CD4-positive, alpha-beta T cell (primary cell): ENCODE results near the gene C6. TPM values are rescaled to one million over a fixed set of nuclear protein-coding genes. Genes with fewer than 3 reads are reported as not detected.

Experiments
- ATAC-seq: fragments of 200-7000 bp; cut with Tn5 transposase; one replicate; pipeline ENCODE4 v1.10.0; 2022; ENCODE audit warnings: mild to moderate bottlenecking; ENCODE audit not compliant: poor library complexity
- CTCF ChIA-PET: fragments of 350-600 bp; sonication (Branson Sonifier 250); formaldehyde crosslinking; loops from one replicate; lab custom pipeline; 2021; ENCODE audit warnings: antibody characterized with exemption, inconsistent platforms; lab: Charles Lee
- POLR2A ChIA-PET: fragments of 350-600 bp; sonication (Branson Sonifier 250); formaldehyde crosslinking; loops from one replicate; lab custom pipeline; 2021; ENCODE audit warnings: antibody characterized with exemption, inconsistent platforms; lab: Charles Lee
- DNase-seq, 14 experiments: peaks; one replicate each; pipeline ENCODE4 v3.0.0-alpha.2; 2013 to 2020; ENCODE audit warnings: mixed read lengths in 2 of 14
- H3K27ac ChIP-seq, 2 donors: one replicate each; pipeline versions ENCODE4 v1.5.1 to v1.7.0; 2013; ENCODE audit warnings: low read length in 2 of 2, low read depth in 1 of 2, mild to moderate bottlenecking in 1 of 2
- H3K27me3 ChIP-seq, 2 experiments: 1 replicate in 1 of 2; 2 replicates in 1 of 2; pipeline versions ENCODE4 v1.6.1 to v1.7.0; 2013; ENCODE audit warnings: low read length in 2 of 2, control low read depth in 1 of 2, mild to moderate bottlenecking in 1 of 2, moderate library complexity in 1 of 2; ENCODE audit not compliant: insufficient read depth in 2 of 2, control insufficient read depth in 1 of 2
- H3K36me3 ChIP-seq: one replicate; pipeline ENCODE4 v1.6.1; 2013; ENCODE audit warnings: low read length, control low read depth; ENCODE audit not compliant: insufficient read depth
- H3K4me1 ChIP-seq: one replicate; pipeline ENCODE4 v1.6.1; 2013; ENCODE audit warnings: low read length, control low read depth; ENCODE audit not compliant: insufficient read depth
- H3K4me3 ChIP-seq: one replicate; pipeline ENCODE4 v1.5.1; 2013; ENCODE audit warnings: mild to moderate bottlenecking, low read length, moderate library complexity
- H3K9me3 ChIP-seq, 2 experiments: 1 replicate in 1 of 2; 2 replicates in 1 of 2; pipeline versions ENCODE4 v1.6.1 to v1.7.0; 2013; ENCODE audit warnings: low read length in 2 of 2, mild to moderate bottlenecking in 2 of 2, control low read depth in 1 of 2, moderate library complexity in 1 of 2; ENCODE audit not compliant: control insufficient read depth in 1 of 2, insufficient read depth in 1 of 2
- H3K27ac Mint-ChIP-seq: one replicate; pipeline ENCODE4 v1.8.0; 2020; ENCODE audit warnings: mixed read lengths
- H3K27me3 Mint-ChIP-seq: one replicate; pipeline ENCODE4 v1.8.0; 2021; ENCODE audit warnings: mixed read lengths
- H3K36me3 Mint-ChIP-seq: one replicate; pipeline ENCODE4 v1.8.0; 2021; ENCODE audit warnings: low read depth, mixed read lengths
- H3K4me1 Mint-ChIP-seq: one replicate; pipeline ENCODE4 v1.8.0; 2021; ENCODE audit warnings: low read depth, mixed read lengths
- H3K4me3 Mint-ChIP-seq: one replicate; pipeline ENCODE4 v1.8.0; 2020; ENCODE audit warnings: mild to moderate bottlenecking, mixed read lengths
- H3K9me3 Mint-ChIP-seq: one replicate; pipeline ENCODE4 v1.8.0; 2020; ENCODE audit warnings: mixed read lengths
- CTCF ChIP-seq: fragments of 200-600 bp; IDR thresholded peaks from one replicate; pipeline ENCODE4 v1.8.0; 2022; ENCODE audit warnings: antibody characterized with exemption, mild to moderate bottlenecking
- intact Hi-C, 2 experiments: fragments of 100-400 bp; cut with DNase I in 1 of 2; cut with micrococcal nuclease in 1 of 2; formaldehyde crosslinking; loops; one replicate each; pipeline versions ENCODE4 v1.15.1 to v1.9.0; 2023 to 2025; cut with DNase I, micrococcal nuclease
- total RNA-seq, 174 experiments: library from RNA in 2 of 174; stranded (reverse) in 2 of 174; gene quantifications; one replicate each; pipeline ENCODE4 v1.2.3 and lab custom pipeline; 2021 to 2026

Gene C6
- total RNA-seq, 2 experiments from 2014 or later: not detected

- H3K27me3 ChIP-seq: no peaks in the 10 kb centered on the region
- H3K27ac ChIP-seq: no peak overlapping the region
- H3K4me1 ChIP-seq: no peaks in the 10 kb centered on the region
- ATAC-seq: no peak
- intact Hi-C loops: no loop called here
- Mint-ChIP-seq H3K4me1 (no peaks in the 10 kb centered on the region), H3K27me3 (no peaks in the 10 kb centered on the region), H3K27ac (no peak overlapping the region), H3K4me3 (no peak overlapping the region), H3K36me3 (no peaks in the 10 kb centered on the region), H3K9me3 (peaks cover 9% of the 10 kb centered on the region)
- no peak for DNase-seq
- H3K4me3 ChIP-seq: no peak overlapping the region
- no peak for TF ChIP-seq CTCF
- no peaks in the 10 kb centered on the region for H3K9me3 ChIP-seq
- ChIA-PET POLR2A (no interaction called here), CTCF (no interaction called here)
- H3K36me3 ChIP-seq: no peaks in the 10 kb centered on the region
Measured at GRCh38 chr5:41252036-41252435, 38.7 kb upstream of the C6 start.

- DNase-seq: no peak
- Mint-ChIP-seq H3K4me3 (no peak overlapping the region), H3K36me3 (no peaks in the 10 kb centered on the region), H3K4me1 (no peaks in the 10 kb centered on the region), H3K27me3 (no peaks in the 10 kb centered on the region), H3K27ac (no peak overlapping the region), H3K9me3 (peaks cover 9% of the 10 kb centered on the region)
- no peak for TF ChIP-seq CTCF
- Histone ChIP-seq H3K27me3 (no peaks in the 10 kb centered on the region), H3K36me3 (no peaks in the 10 kb centered on the region), H3K27ac (no peak overlapping the region), H3K4me3 (no peak overlapping the region), H3K4me1 (no peaks in the 10 kb centered on the region), H3K9me3 (no peaks in the 10 kb centered on the region)
- ChIA-PET POLR2A (no interaction called here), CTCF (no interaction called here)
- no peak for ATAC-seq
- intact Hi-C loops: no loop called here
Measured at GRCh38 chr5:41250351-41250987, 37.1 kb upstream of the C6 start.

- POLR2A ChIA-PET: no interaction called here
- no peaks in the 10 kb centered on the region for H3K36me3 ChIP-seq
- Mint-ChIP-seq H3K36me3 (no peaks in the 10 kb centered on the region), H3K9me3 (peaks cover 9% of the 10 kb centered on the region), H3K4me1 (no peaks in the 10 kb centered on the region), H3K27me3 (no peaks in the 10 kb centered on the region), H3K27ac (no peak overlapping the region), H3K4me3 (no peak overlapping the region)
- no peak for DNase-seq
- no peaks in the 10 kb centered on the region for H3K9me3 ChIP-seq
- H3K27me3 ChIP-seq: no peaks in the 10 kb centered on the region
- intact Hi-C loops: no loop called here
- H3K4me3 ChIP-seq: no peak overlapping the region
- no peak overlapping the region for H3K27ac ChIP-seq
- CTCF ChIA-PET: no interaction called here
- no peaks in the 10 kb centered on the region for H3K4me1 ChIP-seq
- TF ChIP-seq CTCF: no peak
- no peak for ATAC-seq
Measured at GRCh38 chr5:41247135-41247534, 33.8 kb upstream of the C6 start.
